Ascending aorta (tissue), 2 donors: Measurements from ENCODE around the gene ARHGAP10. TPM values are rescaled to one million over a fixed set of nuclear protein-coding genes. Genes with fewer than 3 reads are reported as not detected.

Experiments
- DNase-seq, 2 donors: peaks; one replicate each; pipeline ENCODE4 v3.0.0-alpha.2; 2019; ENCODE audit warnings: low spot score in 2 of 2
- H3K27ac ChIP-seq, 2 donors: fragments of 200-600 bp; sonication (generic); one replicate each; pipeline ENCODE4 v1.5.1; 2016 to 2017; ENCODE audit warnings: mild to moderate bottlenecking in 1 of 2
- H3K27me3 ChIP-seq: fragments of 200-600 bp; sonication (generic); one replicate; pipeline ENCODE4 v1.5.1; 2017
- H3K36me3 ChIP-seq, 2 donors: fragments of 200-600 bp; sonication (generic); one replicate each; pipeline ENCODE4 v1.5.1; 2016
- H3K4me1 ChIP-seq, 2 donors: fragments of 200-600 bp; sonication (generic); one replicate each; pipeline ENCODE4 v1.5.1; 2016 to 2017; ENCODE audit warnings: mild to moderate bottlenecking in 1 of 2
- H3K4me3 ChIP-seq, 2 donors: fragments of 200-600 bp; sonication (generic); one replicate each; pipeline ENCODE4 v1.5.1; 2016 to 2017; ENCODE audit warnings: mild to moderate bottlenecking in 1 of 2
- H3K9me3 ChIP-seq, 2 donors: fragments of 200-600 bp; sonication (generic); one replicate each; pipeline ENCODE4 v1.5.1; 2016
- CTCF ChIP-seq, 3 experiments: fragments of 200-600 bp in 2 of 3; fragments of 450-650 bp in 1 of 3; sonication (generic) in 2 of 3; IDR thresholded peaks; one replicate each; pipeline ENCODE4 v1.5.1; 2016 to 2019; ENCODE audit warnings: antibody characterized with exemption in 3 of 3, mild to moderate bottlenecking in 1 of 3, moderate library complexity in 1 of 3
- intact Hi-C: fragments of 100-400 bp; cut with DNase I; formaldehyde crosslinking; loops from one replicate; pipeline ENCODE4 v1.15.1; 2023
- total RNA-seq: library from RNA; depleted of rRNA; stranded (reverse); fragments of >200 nt; gene quantifications from one replicate; pipeline ENCODE4 v1.1.0, GENCODE V29; 2016

The ARHGAP10 gene
- total RNA-seq, 1 donor from 2014 or later: 77.3 TPM

- no peak for TF ChIP-seq CTCF (IDR thresholded peaks at IDR 0.05)
- H3K27ac ChIP-seq: no peak overlapping the region
- no peaks in the 10 kb centered on the region for H3K9me3 ChIP-seq
- intact Hi-C loops: no loop called here
- no peaks in the 10 kb centered on the region for H3K27me3 ChIP-seq
- peaks cover 0 to 2% of the 10 kb centered on the region in 2 donors for H3K4me1 ChIP-seq
- DNase-seq: no peak
- peaks cover 19 to 37% of the 10 kb centered on the region in 2 donors for H3K36me3 ChIP-seq
- no peak overlapping the region for H3K4me3 ChIP-seq
Observed at GRCh38 chr4:147963839-147964238, 232.0 kb downstream of the ARHGAP10 start.

- no peaks in the 10 kb centered on the region for H3K4me1 ChIP-seq
- DNase-seq: no peak
- intact Hi-C loops: no loop called here
- H3K27ac ChIP-seq: no peak overlapping the region
- H3K27me3 ChIP-seq: no peaks in the 10 kb centered on the region
- H3K4me3 ChIP-seq: no peak overlapping the region
- H3K36me3 ChIP-seq: peaks cover 19 to 38% of the 10 kb centered on the region in 2 donors
- no peaks in the 10 kb centered on the region for H3K9me3 ChIP-seq
- no peak for TF ChIP-seq CTCF (IDR thresholded peaks at IDR 0.05)
Observed at GRCh38 chr4:147964266-147964880, 232.5 kb downstream of the ARHGAP10 start.

- peaks cover 0 to 3% of the 10 kb centered on the region in 2 donors for H3K4me1 ChIP-seq
- no peaks in the 10 kb centered on the region for H3K27me3 ChIP-seq
- no peak for DNase-seq
- intact Hi-C loops: no loop called here
- H3K4me3 ChIP-seq: no peak overlapping the region
- peaks cover 19 to 44% of the 10 kb centered on the region in 2 donors for H3K36me3 ChIP-seq
- TF ChIP-seq CTCF (IDR thresholded peaks at IDR 0.05): no peak
- no peaks in the 10 kb centered on the region for H3K9me3 ChIP-seq
- H3K27ac ChIP-seq: no peak overlapping the region
Observed at GRCh38 chr4:147965056-147965455, 233.2 kb downstream of the ARHGAP10 start.

- intact Hi-C loops: no loop called here
- H3K4me3 ChIP-seq: no peak overlapping the region
- no peak overlapping the region for H3K27ac ChIP-seq
- DNase-seq: no peak
- H3K9me3 ChIP-seq: no peaks in the 10 kb centered on the region
- H3K36me3 ChIP-seq: peaks cover 19 to 50% of the 10 kb centered on the region in 2 donors
- no peak for TF ChIP-seq CTCF (IDR thresholded peaks at IDR 0.05)
- H3K4me1 ChIP-seq: peaks cover 0 to 3% of the 10 kb centered on the region in 2 donors
- no peaks in the 10 kb centered on the region for H3K27me3 ChIP-seq
Observed at GRCh38 chr4:147965873-147966272, 234.0 kb downstream of the ARHGAP10 start.

- H3K4me3 ChIP-seq: no peak overlapping the region
- no peaks in the 10 kb centered on the region for H3K9me3 ChIP-seq
- no peak overlapping the region for H3K27ac ChIP-seq
- intact Hi-C loops: no loop called here
- DNase-seq: no peak
- TF ChIP-seq CTCF (IDR thresholded peaks at IDR 0.05): no peak
- peaks cover 0 to 3% of the 10 kb centered on the region in 2 donors for H3K4me1 ChIP-seq
- peaks cover 14 to 50% of the 10 kb centered on the region in 2 donors for H3K36me3 ChIP-seq
- H3K27me3 ChIP-seq: no peaks in the 10 kb centered on the region
Observed at GRCh38 chr4:147968641-147969040, 236.8 kb downstream of the ARHGAP10 start.
